NOMO-1 treated with DMSO at 0.1 percent for 48 hours (cell line): Measurements from ENCODE around the gene PLEK2.
"Not testable (repeated sequence)": the region's sequence is repeated elsewhere in the genome, so short reads cannot be mapped to it uniquely, and the experiment has no call there.

Source experiments
- DNase-seq: peaks from one replicate; lab custom pipeline; 2025; ENCODE audit not compliant: unreplicated experiment; lab: John Stamatoyannopoulos, UW

The PLEK2 gene

DNA sequence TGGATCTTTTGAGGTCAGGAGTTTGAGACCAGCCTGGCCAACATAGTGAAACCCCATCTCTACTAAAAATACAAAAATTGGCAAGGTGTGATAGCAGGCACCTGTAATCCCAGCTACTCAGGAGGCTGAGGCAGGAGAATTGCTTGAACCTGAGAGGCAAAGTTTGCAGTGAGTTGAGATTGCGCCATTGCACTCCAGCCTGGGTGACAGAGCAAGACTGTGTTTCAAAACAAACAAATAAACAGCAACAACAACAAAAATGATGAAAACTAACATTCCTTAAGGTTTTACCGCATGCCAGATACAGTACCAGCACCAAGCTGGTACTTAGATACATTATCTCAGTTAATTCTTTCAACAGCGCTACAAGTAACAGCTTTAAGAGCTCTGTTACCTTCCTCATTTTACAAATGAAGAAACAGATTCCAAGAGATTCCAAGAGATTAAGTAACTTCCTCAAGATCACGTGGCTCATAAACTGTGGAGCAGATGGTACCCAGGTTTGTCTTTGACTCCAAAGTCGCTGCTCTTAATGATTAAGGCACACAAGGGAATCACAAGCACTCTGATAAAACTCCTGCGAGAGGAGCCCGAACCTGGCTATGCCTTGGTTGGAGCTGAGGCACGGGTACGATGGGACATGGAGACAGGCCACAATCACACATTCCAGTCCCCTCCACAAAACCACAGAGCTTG is 17.7 kb upstream of the PLEK2 start:
- DNase-seq = no peak

DNA sequence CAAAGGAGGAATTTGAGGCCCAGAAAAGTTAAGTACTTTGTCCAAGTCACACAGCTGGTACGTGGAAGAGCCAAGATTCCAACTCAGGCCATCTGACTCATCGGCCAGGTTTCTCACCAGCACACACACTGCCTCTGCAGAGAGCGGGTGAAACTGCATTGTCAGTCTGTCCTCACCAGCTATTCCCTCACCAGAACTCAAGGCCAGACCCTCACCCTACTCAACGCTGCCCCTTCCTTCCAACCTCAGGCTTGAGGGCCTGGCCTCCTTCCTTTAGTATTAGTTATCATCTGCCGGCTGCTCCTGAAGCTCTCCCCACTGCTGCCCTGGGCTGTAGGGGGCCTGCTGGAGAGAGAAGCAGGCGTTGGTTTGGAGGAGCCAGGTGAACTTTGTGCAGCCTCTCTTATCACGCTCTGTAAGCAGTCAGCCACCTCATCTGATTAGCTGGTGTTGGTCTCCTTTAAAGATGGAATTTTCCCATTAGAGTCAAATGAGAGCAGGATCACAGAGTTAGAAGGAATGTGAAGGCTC is 16.6 kb upstream of the PLEK2 start:
- DNase-seq = no peak

DNA sequence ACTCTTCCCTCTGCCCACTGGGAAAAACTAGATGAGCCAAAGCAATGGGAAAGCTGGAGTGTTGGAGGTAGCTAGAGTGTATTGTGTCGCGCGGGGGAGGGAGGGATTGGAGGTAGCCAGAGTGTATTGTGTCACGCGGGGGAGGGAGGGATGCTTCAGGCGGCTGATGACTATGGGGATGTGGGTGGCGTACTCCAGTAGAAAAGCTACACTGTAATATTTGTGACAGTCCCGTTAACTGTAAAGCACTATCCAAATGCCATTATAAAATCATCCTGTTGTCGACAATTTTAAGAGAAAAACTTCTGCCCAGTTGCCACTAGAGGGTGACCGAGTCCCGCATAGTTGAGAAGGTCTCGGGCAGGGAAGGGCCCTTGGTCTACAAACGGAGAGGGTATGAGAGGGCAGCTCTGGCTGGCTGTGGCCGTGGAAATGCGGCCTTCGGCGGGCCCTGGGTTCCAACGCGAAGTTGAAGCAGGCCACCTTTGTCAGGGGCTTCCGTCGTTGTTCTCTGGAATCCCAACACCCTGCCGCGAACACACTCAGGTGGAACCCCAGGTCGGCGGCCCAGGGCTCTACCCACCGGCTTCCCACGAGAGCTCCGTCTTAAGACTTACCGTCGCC is 15.1 kb upstream of the PLEK2 start:
- peak; percentile 71 for DNase-seq

DNA sequence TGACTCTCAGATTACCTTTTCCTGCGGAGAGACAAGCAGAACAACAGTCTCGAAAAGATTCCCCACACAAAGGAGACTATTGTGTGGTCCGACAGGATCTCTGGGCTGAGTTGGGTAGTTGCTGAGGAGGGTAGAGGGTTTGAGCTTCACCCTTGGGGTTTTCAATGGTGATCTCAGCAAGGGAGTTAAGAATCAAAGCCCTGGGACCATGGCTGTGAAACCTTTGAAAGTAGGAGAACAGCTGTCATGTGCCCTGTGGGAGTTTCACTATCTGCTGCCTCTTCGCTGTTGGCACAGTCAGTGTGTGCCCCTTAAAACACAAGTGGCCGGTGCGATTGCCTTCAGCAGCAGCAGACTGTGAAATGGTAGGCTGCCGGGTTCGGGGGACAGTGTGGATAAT is 14.2 kb upstream of the PLEK2 start:
- DNase-seq = no peak

DNA sequence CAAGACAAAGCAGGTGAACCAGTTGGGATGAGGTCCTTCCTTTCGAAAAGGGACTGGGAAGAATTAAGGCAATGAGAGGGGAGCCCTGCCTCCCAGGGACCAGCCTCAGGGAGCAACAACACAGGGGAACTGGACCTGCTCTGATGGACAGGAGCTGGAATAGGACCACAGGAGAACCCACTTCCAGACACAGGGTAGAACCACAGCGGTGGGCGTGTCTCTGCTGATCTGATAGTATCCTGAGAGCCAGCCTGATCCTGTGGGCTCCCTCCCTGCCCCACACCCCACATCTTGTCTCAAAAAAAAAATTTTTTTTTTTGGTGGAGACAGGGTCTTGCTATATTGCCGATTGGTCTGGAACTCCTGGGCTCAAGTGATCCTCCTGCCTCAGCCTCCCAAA is 13.6 kb upstream of the PLEK2 start:
- DNase-seq = no peak

DNA sequence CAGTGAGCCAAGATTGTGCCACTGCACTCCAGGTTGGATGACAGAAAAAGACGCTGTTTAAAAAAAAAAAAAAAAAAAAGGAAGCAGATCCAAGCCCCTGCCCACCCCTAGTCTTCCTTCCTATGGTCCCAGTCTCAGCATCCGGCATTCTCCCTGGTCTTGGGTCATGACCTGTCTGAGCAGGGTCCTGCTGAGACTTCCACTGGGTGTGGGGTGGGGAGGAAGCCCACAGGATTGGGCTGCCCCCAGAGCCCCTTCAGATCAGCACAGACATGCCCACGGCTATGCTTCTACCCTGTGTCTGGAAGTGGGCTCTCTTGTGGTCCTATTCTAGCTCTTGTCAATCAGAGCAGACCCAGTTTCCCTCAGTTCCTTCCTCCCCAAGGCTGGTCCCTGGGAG is 12.6 kb upstream of the PLEK2 start:
- no peak for DNase-seq

DNA sequence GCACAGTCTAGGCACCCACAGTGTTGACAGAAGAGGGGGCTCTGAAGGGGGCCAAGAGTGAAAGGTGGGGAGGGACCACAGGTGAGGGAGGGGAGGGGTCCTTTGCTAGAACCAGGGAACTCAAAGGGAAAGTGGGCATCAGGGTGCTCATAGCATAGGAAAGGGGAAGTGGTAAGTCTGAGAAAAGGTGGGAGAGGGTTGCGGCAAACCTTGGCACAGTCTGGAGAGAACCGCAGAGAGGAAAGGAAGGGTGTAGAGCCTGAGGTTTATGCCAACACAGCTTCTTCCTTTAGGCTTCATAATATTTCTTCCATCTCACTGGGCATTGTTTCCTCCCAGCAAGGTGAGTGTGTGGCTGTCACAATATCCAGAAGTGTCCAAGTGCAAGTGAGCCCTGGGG is 11.5 kb upstream of the PLEK2 start:
- DNase-seq = peak; percentile 33

DNA sequence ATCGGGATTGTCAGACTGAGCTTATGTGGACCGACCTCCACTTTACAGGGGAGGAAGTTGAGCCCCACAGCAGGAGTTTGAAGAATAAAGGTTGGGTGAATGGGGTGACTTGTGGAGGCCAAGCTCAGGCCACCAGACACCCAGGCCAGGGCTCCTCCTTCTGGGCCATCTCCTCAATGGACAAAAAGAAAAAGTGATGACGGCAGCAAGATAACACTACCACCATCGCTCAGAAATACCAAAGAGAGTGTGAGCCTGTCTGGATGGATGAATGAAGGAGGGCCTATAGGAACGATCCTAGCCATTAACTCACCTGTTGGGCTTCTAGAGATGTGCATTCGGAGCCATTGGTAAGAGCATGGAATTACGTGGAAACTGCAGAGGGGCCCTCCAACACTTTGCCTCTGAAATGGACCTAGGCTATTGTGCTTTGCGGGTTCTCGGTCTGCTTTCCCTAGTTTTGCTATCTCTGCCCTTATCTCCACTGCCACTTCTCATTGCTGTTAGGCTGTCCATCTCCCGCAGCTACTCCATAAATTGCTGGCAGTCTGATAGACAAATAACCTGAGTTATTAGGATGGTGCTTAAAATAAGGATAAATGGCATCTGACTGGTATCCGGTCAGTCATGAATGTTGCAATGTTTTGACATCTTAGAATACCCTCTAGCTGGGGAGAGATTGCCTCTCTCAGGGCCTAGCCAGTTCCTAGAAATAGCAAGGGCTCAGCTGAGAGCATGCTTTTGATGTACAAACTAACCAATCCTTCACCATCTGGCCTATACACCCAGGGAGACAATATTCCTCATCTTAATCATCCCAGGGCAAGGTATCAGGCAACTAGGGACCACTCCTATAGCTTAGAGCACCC is 9.6 kb upstream of the PLEK2 start:
- no peak for DNase-seq

DNA sequence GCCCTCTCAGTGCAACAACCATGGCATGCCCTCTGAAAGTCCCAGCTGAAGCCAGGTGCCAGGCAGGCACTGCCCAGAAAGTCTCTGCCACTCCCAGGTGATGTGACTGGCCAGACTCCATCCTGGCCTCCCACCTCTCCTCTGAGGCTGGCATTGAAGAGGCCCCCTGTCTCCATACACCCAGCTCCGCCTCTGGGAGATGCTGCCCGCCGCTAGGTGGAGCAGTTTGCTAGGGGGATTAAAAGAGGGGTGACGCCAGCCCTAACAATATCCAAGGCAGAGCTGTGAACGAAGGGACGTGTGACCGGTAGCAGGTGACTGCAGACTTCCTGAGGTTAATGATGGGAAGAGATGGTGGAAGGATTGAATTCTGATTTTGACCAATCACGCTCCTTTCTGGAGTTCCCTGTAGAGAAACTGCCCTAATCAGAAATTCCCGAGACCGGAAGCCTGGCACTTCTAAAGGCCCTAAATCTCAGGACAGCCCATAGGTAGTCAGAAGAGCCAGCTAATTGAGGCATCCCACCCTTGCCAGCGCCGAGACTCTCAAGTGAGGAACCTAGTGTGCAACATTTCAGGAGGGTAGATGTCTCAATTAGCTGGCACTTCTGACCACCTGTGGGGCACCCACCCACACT is 8.3 kb upstream of the PLEK2 start:
- DNase-seq = peak; percentile 26

DNA sequence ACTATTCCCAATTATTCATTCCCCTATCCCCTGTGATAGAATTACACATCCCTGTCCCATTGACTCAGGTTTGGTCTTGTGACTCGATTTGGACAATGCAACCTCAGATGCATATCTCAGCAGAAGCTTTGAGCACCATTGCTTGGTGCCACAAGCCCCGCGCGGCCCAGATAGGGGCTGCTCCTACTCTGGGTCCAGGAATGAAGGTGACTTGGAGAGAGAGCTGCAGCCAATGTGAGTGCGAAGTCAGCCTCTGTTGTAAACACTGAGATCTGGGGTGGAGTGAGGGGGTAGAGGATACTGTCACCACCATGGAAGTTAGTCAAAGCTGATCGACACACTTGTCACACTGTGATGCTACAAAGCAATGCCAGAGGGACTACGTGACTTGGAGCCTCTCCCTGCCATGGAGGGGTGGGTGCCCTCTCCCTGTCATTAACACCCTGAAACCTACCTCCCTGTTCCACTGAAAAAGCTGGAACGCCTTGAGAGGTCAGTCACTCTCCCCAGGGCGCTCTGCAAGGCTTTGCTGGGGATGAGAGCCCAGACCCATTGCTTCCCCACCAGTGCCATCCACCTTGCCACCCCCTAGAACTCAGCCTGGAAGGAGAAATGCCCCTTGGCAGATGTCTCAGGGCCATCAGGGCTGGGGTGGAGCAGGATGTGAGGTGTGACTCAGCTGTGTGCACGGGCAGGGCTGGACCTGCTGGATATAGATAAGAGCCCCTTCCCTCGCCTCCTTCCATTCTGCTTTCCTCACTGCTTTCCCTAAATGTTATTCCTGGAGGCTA is 6.6 kb upstream of the PLEK2 start:
- DNase-seq = no peak

DNA sequence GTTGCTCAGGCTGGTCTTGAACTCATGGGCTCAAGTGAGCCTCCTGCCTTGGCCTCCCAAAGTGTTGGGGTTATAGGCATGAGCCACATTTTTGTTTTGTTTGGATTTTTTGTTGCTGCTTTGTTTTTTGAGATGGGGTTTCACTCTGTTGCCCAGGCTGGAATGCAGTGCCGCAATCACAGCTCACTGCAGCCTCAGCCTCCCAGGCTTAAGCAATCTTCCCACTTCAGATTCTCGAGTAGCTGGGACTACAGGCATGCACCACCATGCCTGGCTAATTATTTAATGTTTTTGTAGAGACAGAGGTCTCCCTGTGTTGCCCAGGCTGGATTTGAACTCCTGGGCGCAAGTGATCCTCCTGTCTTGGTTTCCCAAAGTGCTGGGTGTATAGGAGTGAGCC is 5.7 kb upstream of the PLEK2 start:
- no peak for DNase-seq

DNA sequence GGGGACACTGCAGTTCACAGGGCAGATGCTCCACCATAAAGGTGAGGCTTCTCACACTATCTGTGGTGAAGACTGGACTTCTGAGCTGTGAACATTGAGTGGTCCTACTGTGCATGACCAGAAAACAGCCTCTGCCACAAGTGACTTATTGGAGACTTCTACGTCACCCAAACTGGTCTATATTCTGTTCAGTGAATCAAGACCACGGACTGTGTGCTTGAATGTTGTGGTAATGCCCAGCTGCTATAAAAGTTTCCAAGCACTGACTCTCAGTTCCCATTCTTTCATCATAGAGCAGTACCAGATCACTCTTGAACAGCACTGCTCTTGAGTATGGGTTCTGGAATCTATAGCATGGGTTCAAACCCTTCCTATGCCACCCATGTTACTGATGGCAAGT is 4.8 kb upstream of the PLEK2 start:
- peak; percentile 7 for DNase-seq

DNA sequence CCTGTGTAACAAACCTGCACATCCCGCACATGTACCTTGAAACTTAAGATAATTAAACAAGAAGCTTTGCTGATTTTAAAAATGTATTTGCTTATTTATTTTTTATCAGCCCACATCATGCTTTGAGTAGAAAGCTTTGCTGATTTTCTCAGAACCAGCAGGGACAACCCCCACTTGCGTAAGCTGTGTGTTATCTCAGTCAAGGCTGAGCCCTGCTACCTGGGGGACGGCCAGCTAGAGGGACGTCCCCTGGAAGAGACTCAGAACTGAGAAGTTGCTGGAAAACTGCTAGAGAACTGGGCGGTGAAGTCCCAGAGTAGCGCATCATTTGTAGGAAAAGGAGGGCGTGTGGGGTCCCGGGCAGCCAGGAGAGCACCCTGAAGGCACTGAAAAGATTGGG is 4.1 kb upstream of the PLEK2 start:
- no peak for DNase-seq

DNA sequence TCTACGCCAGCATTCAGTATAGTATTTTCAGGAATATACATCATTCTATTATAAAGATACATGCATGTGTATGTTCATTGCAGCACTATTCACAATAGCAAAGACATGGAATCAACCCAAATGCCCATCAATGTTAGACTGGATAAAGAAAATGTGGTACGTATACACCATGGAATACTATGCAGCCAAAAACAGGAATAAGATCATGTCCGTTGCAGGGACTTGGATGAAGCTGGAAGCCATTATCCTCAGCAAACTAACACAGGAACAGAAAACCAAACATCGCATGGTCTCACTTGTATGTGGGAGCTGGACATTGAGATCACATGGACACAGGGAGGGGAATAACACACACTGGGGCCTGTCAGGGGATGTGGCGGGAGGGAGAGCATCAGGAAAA is 3.6 kb upstream of the PLEK2 start:
- not testable (repeated sequence) for DNase-seq

DNA sequence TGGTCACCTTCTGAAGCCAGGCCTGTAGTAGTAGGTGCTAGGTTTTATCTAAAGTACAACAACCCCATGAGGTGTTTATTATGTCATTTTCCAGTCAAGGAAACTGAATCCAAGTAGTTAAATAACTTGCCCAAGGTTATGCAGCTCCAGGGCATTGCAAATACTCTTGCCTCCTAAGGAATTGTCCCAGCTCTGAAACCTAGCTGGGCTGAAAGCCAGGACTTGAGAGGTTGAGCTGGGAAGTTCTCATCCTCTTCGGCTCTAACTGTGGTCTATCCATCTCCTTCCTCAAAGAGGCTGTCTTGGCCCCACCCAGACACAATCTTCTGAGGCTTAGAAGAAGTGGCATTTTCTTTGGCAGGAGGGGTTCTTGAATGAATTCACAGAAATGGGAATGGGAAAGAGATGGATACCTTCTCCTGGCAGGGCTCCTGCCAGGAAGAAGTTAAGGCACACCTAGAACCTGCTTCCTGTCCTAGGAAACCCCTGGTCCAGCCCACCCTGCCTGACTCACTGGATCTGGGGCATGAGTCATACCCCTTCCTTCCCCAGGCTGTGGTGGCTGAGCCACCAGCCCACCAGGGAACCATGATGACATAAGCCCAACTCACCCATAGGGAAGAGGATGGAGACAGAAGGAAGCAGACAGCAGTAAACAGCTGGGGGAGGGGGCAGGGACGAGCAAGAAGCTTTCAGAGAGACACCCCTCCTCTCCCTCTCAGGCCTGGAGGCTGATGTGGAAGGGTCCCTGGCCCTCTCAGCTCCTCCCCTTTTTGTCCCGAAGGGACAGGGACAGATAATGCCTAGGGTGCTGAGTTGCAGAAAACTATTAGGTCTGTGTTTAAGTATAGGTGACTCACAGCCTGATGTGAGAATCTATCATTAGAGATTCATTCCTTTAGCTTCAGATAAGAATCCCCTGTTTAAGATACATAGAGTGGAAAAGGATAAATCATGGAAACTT is 2.1 kb upstream of the PLEK2 start:
- DNase-seq = peak; percentile 22

DNA sequence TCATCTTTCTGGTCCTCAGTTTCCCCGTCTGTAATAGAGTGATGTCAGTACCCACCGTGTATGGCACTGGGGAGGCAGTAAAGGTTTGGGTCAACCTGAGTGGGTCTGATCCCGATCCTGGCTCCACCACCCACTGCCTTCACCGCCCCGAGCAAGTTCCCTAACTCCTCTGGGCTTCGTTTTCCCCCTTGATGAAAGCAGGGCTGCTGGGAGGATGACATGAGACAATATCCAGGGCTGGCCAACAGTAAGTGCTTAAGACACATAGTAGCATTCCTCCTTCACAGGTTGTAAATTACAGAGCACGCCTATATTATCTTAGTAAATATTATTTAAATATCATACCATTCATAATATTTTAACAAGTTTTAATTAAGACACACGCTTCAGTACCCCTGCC is 595 bp downstream of the PLEK2 start:
- DNase-seq = no peak

DNA sequence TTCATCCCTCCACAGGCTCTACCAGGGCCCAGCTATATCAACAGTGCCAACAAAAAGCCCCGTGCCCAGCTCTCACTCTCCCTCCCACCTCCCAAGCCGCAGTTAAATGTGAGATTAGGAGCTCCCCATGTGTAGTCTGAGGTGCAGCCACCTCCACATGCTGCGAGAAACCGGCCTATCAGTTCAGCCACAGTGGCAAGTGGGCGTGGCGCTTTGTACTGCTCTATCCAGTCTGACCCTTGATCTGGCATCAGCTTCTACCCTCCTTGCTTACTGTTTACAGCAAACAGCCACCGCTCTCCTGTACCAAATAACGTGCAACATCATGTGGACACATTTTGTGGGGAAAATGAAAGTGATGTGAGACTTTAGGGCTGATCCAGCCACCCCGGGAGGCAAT is 1.7 kb downstream of the PLEK2 start:
- DNase-seq = no peak

DNA sequence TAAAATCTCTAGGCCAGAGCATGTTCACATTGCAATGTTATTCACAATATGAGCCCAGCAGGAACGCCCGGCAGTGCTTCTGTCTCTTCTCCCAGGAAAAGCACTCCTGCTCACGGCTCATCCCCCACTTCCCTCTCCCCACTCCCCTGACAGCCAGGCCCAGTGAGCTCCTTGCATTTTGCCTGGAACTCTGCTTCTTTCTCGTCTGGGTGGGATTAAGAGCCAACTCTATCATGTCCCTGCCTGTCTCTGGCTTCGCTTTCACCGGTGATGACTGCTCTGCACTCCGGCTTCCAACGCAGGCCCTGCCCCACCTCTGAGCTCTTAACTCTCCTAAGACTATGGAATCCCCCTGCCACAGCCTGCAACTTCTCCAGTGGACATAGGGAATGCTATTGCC is 2.5 kb downstream of the PLEK2 start:
- DNase-seq = no peak

DNA sequence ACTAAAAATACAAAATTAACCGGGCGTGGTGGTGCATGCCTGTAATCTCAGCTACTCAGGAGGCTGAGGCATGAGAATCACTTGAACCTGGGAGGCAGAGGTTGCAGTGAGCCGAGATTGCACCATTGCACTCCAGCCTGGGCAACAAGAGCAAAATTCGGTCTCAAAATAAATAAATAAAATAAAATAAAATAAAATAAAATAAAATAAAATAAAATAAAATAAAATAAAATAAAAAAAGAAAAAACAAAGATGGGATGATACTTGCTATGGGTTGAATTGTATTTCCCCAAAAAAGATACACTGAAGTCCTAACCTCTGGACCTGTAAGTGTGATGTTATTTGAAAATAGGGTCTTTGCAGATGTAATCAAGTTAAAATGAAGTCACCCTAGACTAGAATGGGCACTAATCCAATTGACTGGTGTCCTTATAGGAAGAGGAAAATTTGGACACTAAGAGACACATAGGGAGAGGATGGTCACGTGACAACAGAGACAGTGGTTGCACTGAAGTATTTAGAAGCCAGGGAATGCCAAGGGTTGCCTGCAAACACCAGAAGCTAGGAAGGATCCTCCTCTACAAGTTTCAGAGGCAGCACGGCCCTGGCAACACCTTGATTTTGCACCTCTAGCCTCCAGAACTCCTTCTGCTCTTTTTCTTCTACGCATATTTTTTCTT is 3.7 kb downstream of the PLEK2 start:
- DNase-seq = not testable (repeated sequence)
